Sciatic nerve (tissue), 2 donors: ENCODE data around the gene AFF3. TPM values are rescaled to one million over a fixed set of nuclear protein-coding genes. Genes with fewer than 3 reads are reported as not detected.
"Not testable (repeated sequence)": the region's sequence is repeated elsewhere in the genome, so short reads cannot be mapped to it uniquely, and the experiment has no call there.

Experiments
- ATAC-seq: fragments of 200-7000 bp; cut with Tn5 transposase; one replicate; pipeline ENCODE4 v1.9.1; 2020; ENCODE audit warnings: mild to moderate bottlenecking, moderate library complexity
- DNase-seq: peaks from one replicate; pipeline ENCODE4 v3.0.0-alpha.2; 2020; ENCODE audit warnings: low spot score
- intact Hi-C: fragments of 100-400 bp; cut with DNase I; formaldehyde crosslinking; loops from one replicate; pipeline ENCODE4 v1.14.2; 2022
- total RNA-seq: library from RNA; stranded (reverse); fragmentation: NEBNext Ultra II Directional; extraction: Animal tissue kit (Norgen Biotek cat#: 25700); gene quantifications from one replicate; pipeline ENCODE4 v1.2.1, GENCODE V29; 2021
- donor health status: DM: no; HTN: no; CAD: no.
- donor health status: DM: no; HTN: no; CAD: no.

AFF3 gene
- total RNA-seq, 1 donor from 2014 or later, result 14.2 TPM

DNA sequence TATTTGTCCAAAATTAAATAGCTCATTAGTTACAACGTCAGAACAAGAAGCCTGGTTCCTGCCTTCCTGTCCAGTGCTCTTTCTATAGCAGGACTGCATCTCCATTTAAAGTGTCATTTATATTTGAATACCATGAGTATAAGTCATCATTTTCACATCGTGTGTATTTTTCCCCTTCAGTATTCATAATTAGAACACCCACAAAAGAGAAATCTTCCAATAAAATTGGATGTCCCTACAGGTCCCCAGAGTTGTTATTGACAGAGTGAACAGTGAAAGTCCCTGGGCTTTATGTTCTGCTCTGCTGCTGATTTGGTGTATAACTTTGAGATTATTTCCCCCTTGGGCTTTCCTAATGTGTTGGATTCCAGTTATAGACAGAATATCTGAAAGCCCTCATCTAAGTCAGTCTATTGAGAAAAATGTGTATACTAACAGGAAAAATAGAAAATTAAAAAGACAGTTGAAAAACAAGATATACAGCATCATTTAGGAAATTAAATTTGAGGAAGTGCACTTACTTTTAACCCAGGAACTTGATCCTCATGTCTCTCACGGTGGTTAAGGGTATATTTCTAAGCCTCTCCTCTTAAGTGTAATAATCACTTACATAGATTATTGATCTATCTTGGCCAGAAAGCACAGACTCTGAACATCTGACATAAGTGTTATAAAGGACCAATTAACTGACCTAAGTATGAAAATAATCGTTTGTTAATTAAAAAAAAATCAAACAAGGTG is 637.4 kb downstream of the AFF3 start:
- no peak for DNase-seq
- ATAC-seq, result no peak
- intact Hi-C loops, result no loop called here

GRCh38 chr2:99503662-99504416 is 638.6 kb downstream of the AFF3 start:
- DNase-seq, intact Hi-C loops, ATAC-seq: not testable (repeated sequence)

GRCh38 chr2:99496021-99496420 is 646.4 kb downstream of the AFF3 start:
- intact Hi-C loops, result loop anchor here (10.0 kb wide), 1 partner anchor 331 kb away; no protein-coding TSS in a partner anchor
- DNase-seq (no peak), ATAC-seq (no peak)

Other genes with a start within 250 kb of the AFF3 start
- gene LONRF2, start 179.9 kb upstream of the AFF3 start, total RNA-seq, result 11.4 TPM